Neural progenitor cell (in vitro differentiated cells): ENCODE data around the gene SMAD4. TPM values are rescaled to one million over a fixed set of nuclear protein-coding genes. Genes with fewer than 3 reads are reported as not detected.
"Not testable (repeated sequence)": the region's sequence is repeated elsewhere in the genome, so short reads cannot be mapped to it uniquely, and the experiment has no call there.

Source experiments
- DNase-seq: peaks from one replicate; pipeline ENCODE4 v3.0.0-alpha.2; 2016; ENCODE audit warnings: low spot score
- H2AFZ ChIP-seq: fragments of 200-600 bp; sonication (generic); replicated peaks from 2 replicates; pipeline ENCODE4 v1.6.1; 2016; ENCODE audit warnings: antibody characterized with exemption
- H3F3A ChIP-seq: fragments of 200-600 bp; sonication (generic); 2 replicates; pipeline ENCODE4 v1.6.1; 2016; ENCODE audit warnings: antibody characterized with exemption, low read depth
- H3K27ac ChIP-seq: fragments of 200-600 bp; sonication (generic); 2 replicates; pipeline ENCODE4 v1.5.1; 2016; ENCODE audit warnings: mild to moderate bottlenecking
- H3K27me3 ChIP-seq: fragments of 200-600 bp; sonication (generic); 2 replicates; pipeline ENCODE4 v1.6.1; 2016; ENCODE audit warnings: mild to moderate bottlenecking, moderate library complexity
- H3K36me3 ChIP-seq: fragments of 200-600 bp; sonication (generic); 2 replicates; pipeline ENCODE4 v1.5.1; 2016
- H3K4me1 ChIP-seq: fragments of 200-600 bp; sonication (generic); 2 replicates; pipeline ENCODE4 v1.6.1; 2016; ENCODE audit warnings: mixed run types
- H3K4me2 ChIP-seq: fragments of 200-600 bp; sonication (generic); 2 replicates; pipeline ENCODE4 v1.6.1; 2016
- H3K4me3 ChIP-seq: fragments of 200-600 bp; sonication (generic); 2 replicates; pipeline ENCODE4 v1.5.1; 2016
- H3K79me2 ChIP-seq: fragments of 200-600 bp; sonication (generic); 2 replicates; pipeline ENCODE4 v1.6.1; 2016; ENCODE audit warnings: low read depth
- H3K9ac ChIP-seq: fragments of 200-600 bp; sonication (generic); 2 replicates; pipeline ENCODE4 v1.6.1; 2016
- H3K9me3 ChIP-seq: fragments of 200-600 bp; sonication (generic); 2 replicates; pipeline ENCODE4 v1.5.1; 2016; ENCODE audit warnings: low read depth
- H4K20me1 ChIP-seq: fragments of 200-600 bp; sonication (generic); 2 replicates; pipeline ENCODE4 v1.6.1; 2016; ENCODE audit warnings: low read depth
- H3K27ac Mint-ChIP-seq: 3 replicates; pipeline ENCODE4 v1.8.0; 2021; ENCODE audit warnings: mixed read lengths
- H3K27me3 Mint-ChIP-seq: 2 replicates; pipeline ENCODE4 v1.8.0; 2022; ENCODE audit warnings: low read depth, mild to moderate bottlenecking, inconsistent platforms, moderate library complexity, mixed read lengths; ENCODE audit not compliant: insufficient read depth
- H3K36me3 Mint-ChIP-seq: 3 replicates; pipeline ENCODE4 v1.8.0; 2021; ENCODE audit warnings: mixed read lengths
- H3K4me1 Mint-ChIP-seq: 3 replicates; pipeline ENCODE4 v1.8.0; 2021; ENCODE audit warnings: mixed read lengths
- H3K4me3 Mint-ChIP-seq: 3 replicates; pipeline ENCODE4 v1.8.0; 2021; ENCODE audit warnings: mild to moderate bottlenecking, moderate library complexity, mixed read lengths
- H3K9me3 Mint-ChIP-seq: 3 replicates; pipeline ENCODE4 v1.8.0; 2020; ENCODE audit warnings: mixed read lengths
- CTCF ChIP-seq: fragments of 200-600 bp; sonication (generic); IDR thresholded peaks from 2 replicates; pipeline ENCODE4 v1.5.1; 2017; ENCODE audit warnings: antibody characterized with exemption, mild to moderate bottlenecking
- EZH2 ChIP-seq: fragments of 200-600 bp; sonication (generic); IDR thresholded peaks from 2 replicates; pipeline ENCODE4 v1.6.1; 2017; ENCODE audit warnings: antibody characterized with exemption, mild to moderate bottlenecking, moderate library complexity
- EZH2phosphoT487 ChIP-seq: fragments of 200-600 bp; sonication (generic); IDR thresholded peaks from 2 replicates; pipeline ENCODE4 v1.6.1; 2017; ENCODE audit warnings: antibody characterized with exemption
- total RNA-seq: library from RNA; depleted of rRNA; stranded (reverse); fragments of >200 nt; gene quantifications from 2 replicates; pipeline ENCODE4 v1.2.3, GENCODE V29; 2015; ENCODE audit warnings: low replicate concordance

The SMAD4 gene
- total RNA-seq, 1 donor from 2014 or later, result 310 TPM

DNA sequence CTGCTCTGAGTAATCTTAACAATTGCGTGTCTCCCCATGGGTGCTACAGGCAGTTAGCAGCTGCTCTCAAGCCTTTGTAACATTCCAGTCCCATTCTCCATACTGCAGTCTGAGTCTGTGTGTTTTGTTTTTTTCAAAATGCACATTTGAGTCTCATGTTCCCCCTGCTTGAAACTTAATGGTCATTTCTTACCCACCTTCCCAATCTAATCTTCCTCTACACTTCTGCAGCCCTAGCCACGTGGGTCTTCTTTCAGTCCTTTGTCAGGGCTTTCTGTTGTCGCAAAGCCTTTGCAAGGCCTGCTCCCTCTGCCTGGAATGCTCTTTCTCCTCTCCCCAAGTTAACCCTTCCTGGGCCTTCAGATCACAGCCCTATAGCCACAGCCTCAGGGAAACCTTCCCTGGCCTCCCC is 37.7 kb upstream of the SMAD4 start:
- peaks cover 8% of the 10 kb centered on the region for H3F3A ChIP-seq
- no peaks in the 10 kb centered on the region for H3K36me3 ChIP-seq
- H3K27ac ChIP-seq, result peak overlapping the region; percentile 16
- peak overlapping the region; percentile 92 for H2AFZ ChIP-seq
- Mint-ChIP-seq H3K36me3 (peaks cover 6% of the 10 kb centered on the region), H3K4me1 (peaks cover 15% of the 10 kb centered on the region), H3K9me3 (no peaks in the 10 kb centered on the region), H3K27me3 (no peaks in the 10 kb centered on the region), H3K4me3 (peak overlapping the region; percentile 13), H3K27ac (peak overlapping the region; percentile 61)
- TF ChIP-seq CTCF (no peak), EZH2 (no peak), EZH2phosphoT487 (no peak)
- no peaks in the 10 kb centered on the region for H3K79me2 ChIP-seq
- H3K9me3 ChIP-seq, result no peaks in the 10 kb centered on the region
- peak overlapping the region; percentile 81 for H3K4me2 ChIP-seq
- peaks cover 25% of the 10 kb centered on the region for H3K4me1 ChIP-seq
- no peaks in the 10 kb centered on the region for H3K27me3 ChIP-seq
- DNase-seq, result peak; percentile 79
- no peaks in the 10 kb centered on the region for H4K20me1 ChIP-seq
- peak overlapping the region; percentile 30 for H3K4me3 ChIP-seq
- H3K9ac ChIP-seq, result no peak overlapping the region

DNA sequence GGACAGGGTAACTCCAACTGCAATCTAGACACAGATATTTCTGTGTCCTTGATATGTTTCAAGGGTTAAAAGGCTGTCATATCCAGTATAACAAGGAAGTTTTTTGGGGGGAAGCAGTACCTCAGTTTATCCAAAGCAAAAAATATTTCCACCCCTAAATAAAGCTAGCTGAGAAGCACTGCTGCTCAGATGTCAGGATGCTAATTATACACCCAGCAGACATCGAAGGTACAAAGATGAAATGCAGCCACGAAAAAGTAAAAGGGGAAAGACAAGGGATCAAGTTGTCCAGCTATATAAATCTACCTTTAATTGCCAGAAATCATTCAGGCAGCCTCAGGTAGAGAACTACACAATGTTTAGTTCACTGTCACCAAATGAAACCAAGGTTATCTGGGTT is 36.0 kb upstream of the SMAD4 start:
- Mint-ChIP-seq H3K4me3 (no peak overlapping the region), H3K9me3 (no peaks in the 10 kb centered on the region), H3K4me1 (peaks cover 15% of the 10 kb centered on the region), H3K27me3 (peaks cover 2% of the 10 kb centered on the region), H3K27ac (no peak overlapping the region), H3K36me3 (peaks cover 2% of the 10 kb centered on the region)
- Histone ChIP-seq H3K36me3 (no peaks in the 10 kb centered on the region), H2AFZ (no peak overlapping the region), H3K9ac (no peak overlapping the region), H3K79me2 (no peaks in the 10 kb centered on the region), H3F3A (peaks cover 8% of the 10 kb centered on the region), H3K27ac (no peak overlapping the region), H3K4me3 (no peak overlapping the region), H4K20me1 (no peaks in the 10 kb centered on the region), H3K9me3 (no peaks in the 10 kb centered on the region), H3K27me3 (no peaks in the 10 kb centered on the region), H3K4me2 (no peak overlapping the region), H3K4me1 (peaks cover 25% of the 10 kb centered on the region)
- TF ChIP-seq CTCF (no peak), EZH2 (no peak), EZH2phosphoT487 (no peak)
- no peak for DNase-seq

GRCh38 chr18:51003174-51003573 is 26.8 kb upstream of the SMAD4 start:
- H4K20me1 ChIP-seq, H3K9ac ChIP-seq, H3K27ac ChIP-seq, H3K4me3 ChIP-seq, H3K9me3 ChIP-seq, H2AFZ ChIP-seq, H3K27me3 ChIP-seq, H3K4me2 ChIP-seq, H3K27me3 Mint-ChIP-seq, H3K4me1 ChIP-seq, H3K27ac Mint-ChIP-seq, H3K36me3 ChIP-seq, H3K79me2 ChIP-seq, H3K4me1 Mint-ChIP-seq, DNase-seq, H3K4me3 Mint-ChIP-seq, H3F3A ChIP-seq: not testable (repeated sequence)
- Mint-ChIP-seq H3K9me3 (peaks cover 16% of the 10 kb centered on the region), H3K36me3 (peaks cover 12% of the 10 kb centered on the region)

GRCh38 chr18:51006061-51006818 is 23.8 kb upstream of the SMAD4 start:
- Histone ChIP-seq H3K36me3 (no peaks in the 10 kb centered on the region), H3K79me2 (no peaks in the 10 kb centered on the region), H3K27ac (no peak overlapping the region), H3F3A (no peaks in the 10 kb centered on the region), H3K9ac (no peak overlapping the region), H2AFZ (no peak overlapping the region), H4K20me1 (no peaks in the 10 kb centered on the region), H3K4me1 (peaks cover 3% of the 10 kb centered on the region), H3K9me3 (no peaks in the 10 kb centered on the region), H3K4me2 (no peak overlapping the region), H3K4me3 (no peak overlapping the region), H3K27me3 (no peaks in the 10 kb centered on the region)
- no peak overlapping the region for H3K4me3 Mint-ChIP-seq
- no peaks in the 10 kb centered on the region for H3K4me1 Mint-ChIP-seq
- H3K9me3 Mint-ChIP-seq, result peaks cover 16% of the 10 kb centered on the region
- DNase-seq, result no peak
- peaks cover 6% of the 10 kb centered on the region for H3K27me3 Mint-ChIP-seq
- H3K36me3 Mint-ChIP-seq, result peaks cover 9% of the 10 kb centered on the region
- TF ChIP-seq CTCF (no peak), EZH2 (no peak), EZH2phosphoT487 (no peak)
- no peak overlapping the region for H3K27ac Mint-ChIP-seq
